Activated CD8-positive, alpha-beta memory T cell treated with anti-CD3 and anti-CD28 coated beads for 1 hour (primary cell): Measurements from ENCODE around the gene ADRA2B.
"Not testable (repeated sequence)": the region's sequence is repeated elsewhere in the genome, so short reads cannot be mapped to it uniquely, and the experiment has no call there.

ENCODE experiments used
- DNase-seq, 2 donors: peaks; one replicate each; pipeline ENCODE4 v3.0.0-alpha.2; 2020; ENCODE audit warnings: low read depth in 1 of 2; ENCODE audit errors: extremely low read depth in 1 of 2

ADRA2B gene

GRCh38 chr2:96116424-96116878, at the start of gene ADRA2B:
Gene ADRA2B, minus strand, starts transcription at chr2:96116571. Its CDS starts 422 bp downstream, at chr2:96116149.
- DNase-seq: peak; percentile 55 to 70

GRCh38 chr2:96164459-96165184, 48.3 kb upstream of the ADRA2B start:
- no peak for DNase-seq

GRCh38 chr2:96163768-96164429, 47.5 kb upstream of the ADRA2B start:
- peak in 1 of 2 donors; percentile 47 for DNase-seq

- DNase-seq: no peak
Observed at GRCh38 chr2:96163415-96163767, 47.0 kb upstream of the ADRA2B start.

GRCh38 chr2:96161898-96162297, 45.5 kb upstream of the ADRA2B start:
- DNase-seq: no peak

GRCh38 chr2:96160366-96160765, 44.0 kb upstream of the ADRA2B start:
- DNase-seq: not testable (repeated sequence)

GRCh38 chr2:96159084-96159830, 42.9 kb upstream of the ADRA2B start:
- DNase-seq: no peak

GRCh38 chr2:96158554-96158940, 42.2 kb upstream of the ADRA2B start:
- DNase-seq: no peak

GRCh38 chr2:96157649-96158553, 41.5 kb upstream of the ADRA2B start:
- DNase-seq: peak; percentile 67 to 76

GRCh38 chr2:96156926-96157648, 40.7 kb upstream of the ADRA2B start:
- no peak for DNase-seq

- DNase-seq: no peak
Observed at GRCh38 chr2:96156011-96156820, 39.8 kb upstream of the ADRA2B start.

GRCh38 chr2:96154506-96155380, 38.4 kb upstream of the ADRA2B start:
- DNase-seq: no peak

- DNase-seq: no peak
Observed at GRCh38 chr2:96153991-96154431, 37.6 kb upstream of the ADRA2B start.

- no peak for DNase-seq
Observed at GRCh38 chr2:96153291-96153713, 36.9 kb upstream of the ADRA2B start.

GRCh38 chr2:96152304-96153161, 36.2 kb upstream of the ADRA2B start:
- DNase-seq: no peak

- DNase-seq: no peak
Observed at GRCh38 chr2:96151595-96152303, 35.4 kb upstream of the ADRA2B start.
